ENCODE measurements around the gene SLC2A2.

The SLC2A2 gene

DNA sequence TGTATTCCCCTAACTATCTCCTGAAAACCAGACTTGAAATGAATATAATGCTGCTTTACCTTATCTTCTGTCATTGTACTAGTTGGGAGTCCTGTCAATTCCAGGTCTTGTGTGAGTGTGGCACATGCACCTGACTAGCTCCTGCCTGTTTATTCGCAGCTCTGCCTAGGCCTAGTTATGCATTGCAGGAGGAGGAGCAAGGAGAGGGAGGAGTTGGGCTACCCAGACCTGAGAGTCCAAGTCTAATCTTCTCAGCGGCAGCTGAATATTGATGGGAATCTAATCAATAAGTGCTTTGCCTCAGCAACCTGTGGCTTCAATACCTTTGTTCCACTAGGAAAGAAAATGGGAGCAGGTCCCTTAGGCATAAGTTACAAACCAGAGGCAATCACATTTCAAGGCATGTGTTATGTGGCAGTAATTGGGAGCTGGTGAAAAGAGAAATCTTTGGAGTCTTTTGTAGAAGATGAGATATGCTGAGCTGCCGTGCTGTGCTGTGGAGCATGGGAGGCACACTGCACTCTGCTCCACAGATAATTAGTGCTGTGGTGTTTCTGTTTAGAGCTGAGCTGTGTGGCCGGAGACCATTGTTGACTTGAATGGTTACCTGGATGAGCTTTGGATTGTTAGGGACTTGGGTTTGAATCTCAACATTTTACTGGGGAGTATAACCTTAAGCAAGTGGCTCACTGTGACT lies at the start of gene SLC2A2:
TSS of gene SLC2A2 (minus strand) at position 124 of the 697 bp plus-strand sequence. CDS start at position 74, 50 bp downstream.
- H3K27ac ChIP-seq (ENCODE audit: low read length) = no peak within 1 kb of the TSS
- DNase-seq = no peak
- H3K27me3 ChIP-seq (replicated peaks; ENCODE audit: insufficient read depth, low read length) = no peaks in the 10 kb centered on the region
- no peak within 1 kb of the TSS for H3K4me3 ChIP-seq (ENCODE audit: low read length)
- H3K4me2 ChIP-seq (ENCODE audit: low read depth, low read length) = no peak within 1 kb of the TSS
- no peaks in the 10 kb centered on the region for H3K4me1 ChIP-seq (ENCODE audit: low read length)
- H3K9me3 ChIP-seq (replicated peaks; ENCODE audit: insufficient read depth, low read length) = no peaks in the 10 kb centered on the region
- no peaks in the 10 kb centered on the region for H3F3A ChIP-seq (ENCODE audit: insufficient read depth, low read length)
- no peaks in the 10 kb centered on the region for H3K9me2 ChIP-seq (replicated peaks; ENCODE audit: insufficient read depth, low read length)
- no peaks in the 10 kb centered on the region for H3K36me3 ChIP-seq (replicated peaks; ENCODE audit: insufficient read depth, low read length)
- H3K9ac ChIP-seq (ENCODE audit: low read length) = no peak within 1 kb of the TSS
- no peak for TF ChIP-seq EZH2 (optimal IDR thresholded peaks at IDR 0.05; ENCODE audit: low read depth, low read length)
- TF ChIP-seq, protein P1, sequence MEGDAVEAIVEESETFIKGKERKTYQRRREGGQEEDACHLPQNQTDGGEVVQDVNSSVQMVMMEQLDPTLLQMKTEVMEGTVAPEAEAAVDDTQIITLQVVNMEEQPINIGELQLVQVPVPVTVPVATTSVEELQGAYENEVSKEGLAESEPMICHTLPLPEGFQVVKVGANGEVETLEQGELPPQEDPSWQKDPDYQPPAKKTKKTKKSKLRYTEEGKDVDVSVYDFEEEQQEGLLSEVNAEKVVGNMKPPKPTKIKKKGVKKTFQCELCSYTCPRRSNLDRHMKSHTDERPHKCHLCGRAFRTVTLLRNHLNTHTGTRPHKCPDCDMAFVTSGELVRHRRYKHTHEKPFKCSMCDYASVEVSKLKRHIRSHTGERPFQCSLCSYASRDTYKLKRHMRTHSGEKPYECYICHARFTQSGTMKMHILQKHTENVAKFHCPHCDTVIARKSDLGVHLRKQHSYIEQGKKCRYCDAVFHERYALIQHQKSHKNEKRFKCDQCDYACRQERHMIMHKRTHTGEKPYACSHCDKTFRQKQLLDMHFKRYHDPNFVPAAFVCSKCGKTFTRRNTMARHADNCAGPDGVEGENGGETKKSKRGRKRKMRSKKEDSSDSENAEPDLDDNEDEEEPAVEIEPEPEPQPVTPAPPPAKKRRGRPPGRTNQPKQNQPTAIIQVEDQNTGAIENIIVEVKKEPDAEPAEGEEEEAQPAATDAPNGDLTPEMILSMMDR (IDR thresholded peaks at IDR 0.05; ENCODE audit: low read length) = no peak
- no peak for TF ChIP-seq EZH2phosphoT487 (IDR thresholded peaks at IDR 0.05; ENCODE audit: low read length)
- H2AFZ ChIP-seq (ENCODE audit: low read length) = no peak within 1 kb of the TSS
- H3K79me2 ChIP-seq (ENCODE audit: low read length) = no peaks in the 10 kb centered on the region
- no peaks in the 10 kb centered on the region for H4K20me1 ChIP-seq (ENCODE audit: insufficient read depth, low read length)

DNA sequence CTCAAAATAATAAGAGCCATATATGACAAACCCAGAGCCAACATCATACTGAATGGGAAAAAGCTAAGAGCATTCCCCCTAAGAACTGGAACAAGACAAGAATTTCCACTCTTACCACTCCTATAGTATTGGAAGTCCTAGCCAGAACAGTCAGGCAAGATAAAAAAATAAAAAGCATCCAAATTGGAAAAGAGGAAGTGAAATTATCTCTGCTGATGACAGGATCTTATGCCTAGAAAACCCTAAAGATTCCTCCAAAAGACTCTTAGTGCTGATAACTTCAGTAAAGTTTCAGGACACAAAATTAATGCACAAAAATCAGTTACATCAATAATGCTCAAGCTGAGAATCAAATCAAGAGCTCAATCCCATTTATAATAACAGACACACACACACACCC lies 45.9 kb upstream of the SLC2A2 start:
- Histone ChIP-seq H3K9ac (ENCODE audit: low read length) (no peak overlapping the region), H3K27me3 (replicated peaks; ENCODE audit: insufficient read depth, low read length) (no peaks in the 10 kb centered on the region), H3K36me3 (replicated peaks; ENCODE audit: insufficient read depth, low read length) (no peaks in the 10 kb centered on the region), H4K20me1 (ENCODE audit: insufficient read depth, low read length) (no peaks in the 10 kb centered on the region), H3K27ac (ENCODE audit: low read length) (no peak overlapping the region), H3K9me2 (replicated peaks; ENCODE audit: insufficient read depth, low read length) (no peaks in the 10 kb centered on the region), H2AFZ (ENCODE audit: low read length) (no peak overlapping the region), H3K79me2 (ENCODE audit: low read length) (no peaks in the 10 kb centered on the region), H3K4me2 (ENCODE audit: low read depth, low read length) (no peak overlapping the region), H3K4me3 (ENCODE audit: low read length) (no peak overlapping the region), H3F3A (ENCODE audit: insufficient read depth, low read length) (no peaks in the 10 kb centered on the region), H3K9me3 (replicated peaks; ENCODE audit: insufficient read depth, low read length) (no peaks in the 10 kb centered on the region), H3K4me1 (ENCODE audit: low read length) (no peaks in the 10 kb centered on the region)
- TF ChIP-seq, protein P1 (IDR thresholded peaks at IDR 0.05; ENCODE audit: low read length) = no peak
- TF ChIP-seq EZH2 (optimal IDR thresholded peaks at IDR 0.05; ENCODE audit: low read depth, low read length) (no peak), EZH2phosphoT487 (IDR thresholded peaks at IDR 0.05; ENCODE audit: low read length) (no peak)
- DNase-seq = no peak

- no peak overlapping the region for H3K9ac ChIP-seq (ENCODE audit: low read length)
- H3K9me2 ChIP-seq (replicated peaks; ENCODE audit: insufficient read depth, low read length) = no peaks in the 10 kb centered on the region
- no peaks in the 10 kb centered on the region for H4K20me1 ChIP-seq (ENCODE audit: insufficient read depth, low read length)
- DNase-seq = no peak
- H3K9me3 ChIP-seq (replicated peaks; ENCODE audit: insufficient read depth, low read length) = no peaks in the 10 kb centered on the region
- H2AFZ ChIP-seq (ENCODE audit: low read length) = no peak overlapping the region
- no peak overlapping the region for H3K4me2 ChIP-seq (ENCODE audit: low read depth, low read length)
- no peaks in the 10 kb centered on the region for H3K79me2 ChIP-seq (ENCODE audit: low read length)
- no peaks in the 10 kb centered on the region for H3K27me3 ChIP-seq (replicated peaks; ENCODE audit: insufficient read depth, low read length)
- H3K36me3 ChIP-seq (replicated peaks; ENCODE audit: insufficient read depth, low read length) = no peaks in the 10 kb centered on the region
- H3K4me3 ChIP-seq (ENCODE audit: low read length) = no peak overlapping the region
- H3K4me1 ChIP-seq (ENCODE audit: low read length) = no peaks in the 10 kb centered on the region
- TF ChIP-seq EZH2phosphoT487 (IDR thresholded peaks at IDR 0.05; ENCODE audit: low read length) (no peak), EZH2 (optimal IDR thresholded peaks at IDR 0.05; ENCODE audit: low read depth, low read length) (no peak)
- TF ChIP-seq, protein P1 (IDR thresholded peaks at IDR 0.05; ENCODE audit: low read length) = no peak
- no peaks in the 10 kb centered on the region for H3F3A ChIP-seq (ENCODE audit: insufficient read depth, low read length)
- no peak overlapping the region for H3K27ac ChIP-seq (ENCODE audit: low read length)
Observed at GRCh38 chr3:171068658-171069057, 42.1 kb upstream of the SLC2A2 start.
